HEK293 (cell line): ENCODE results near the gene SCYGR8.

Experiments used
- CTCF ChIP-seq: fragments of 450-650 bp; formaldehyde crosslinking; IDR thresholded peaks from 2 replicates; pipeline ENCODE4 v1.5.1; 2016; ENCODE audit warnings: missing biosample characterization, missing genetic modification characterization
- ZNF302 ChIP-seq: fragments of 450-650 bp; formaldehyde crosslinking; IDR thresholded peaks from 2 replicates; pipeline ENCODE4 v1.5.1; 2016; ENCODE audit warnings: missing biosample characterization, missing genetic modification characterization, low read depth
- ZNF354C ChIP-seq: fragments of 450-650 bp; formaldehyde crosslinking; IDR thresholded peaks from 2 replicates; pipeline ENCODE4 v1.5.1; 2016; ENCODE audit warnings: missing biosample characterization, missing genetic modification characterization, low read depth, borderline replicate concordance
- ZNF423 ChIP-seq: fragments of 450-650 bp; formaldehyde crosslinking; IDR thresholded peaks from 2 replicates; pipeline ENCODE4 v1.5.1; 2016; ENCODE audit warnings: missing biosample characterization, missing genetic modification characterization
- ZNF530 ChIP-seq: fragments of 450-650 bp; formaldehyde crosslinking; IDR thresholded peaks from 2 replicates; pipeline ENCODE4 v1.5.1; 2016; ENCODE audit warnings: low read depth, missing biosample characterization, missing genetic modification characterization
- ZNF629 ChIP-seq: fragments of 450-650 bp; formaldehyde crosslinking; IDR thresholded peaks from 2 replicates; pipeline ENCODE4 v1.5.1; 2017; ENCODE audit warnings: missing biosample characterization, missing genetic modification characterization
- ZNF639 ChIP-seq: fragments of 450-650 bp; formaldehyde crosslinking; IDR thresholded peaks from 2 replicates; pipeline ENCODE4 v1.5.1; 2016; ENCODE audit warnings: missing biosample characterization, missing genetic modification characterization
- ZSCAN5A ChIP-seq: fragments of 450-650 bp; formaldehyde crosslinking; IDR thresholded peaks from 2 replicates; pipeline ENCODE4 v1.5.1; 2016; ENCODE audit warnings: missing biosample characterization, missing genetic modification characterization
- TF ChIP-seq, protein P1 (sequence below): fragments of 450-650 bp; formaldehyde crosslinking; IDR thresholded peaks from 2 replicates; pipeline ENCODE4 v1.5.1; 2016; ENCODE audit warnings: missing biosample characterization, missing genetic modification characterization, low read depth

DNA sequence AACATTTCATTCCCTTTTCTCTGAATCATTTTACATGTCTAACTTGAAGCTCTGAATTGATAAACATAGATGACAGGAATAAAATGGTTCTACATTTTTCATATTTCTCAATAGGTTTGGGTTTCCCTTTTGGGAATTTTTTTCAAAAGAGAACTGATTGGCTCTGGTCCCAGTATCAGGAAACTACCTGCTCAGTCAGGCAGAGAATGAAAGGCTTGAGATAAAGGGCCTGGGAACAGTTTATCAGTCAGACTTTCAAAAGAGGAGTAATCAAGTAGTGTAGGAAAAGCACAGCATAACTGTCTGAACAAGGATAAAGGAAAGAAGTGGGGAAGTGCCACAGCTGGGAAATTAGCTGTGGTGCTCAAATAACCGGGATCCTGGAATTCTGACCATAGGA, 39.6 kb downstream of the SCYGR8 start:
- TF ChIP-seq CTCF (no peak), ZNF530 (tag by site-specific recombination) (no peak), ZNF639 (no peak), ZNF354C (tag by site-specific recombination) (no peak), ZNF629 (tag by site-specific recombination) (no peak), ZSCAN5A (tag by site-specific recombination) (no peak), ZNF423 (no peak), ZNF302 (tag by site-specific recombination) (no peak)
- TF ChIP-seq, protein P1, sequence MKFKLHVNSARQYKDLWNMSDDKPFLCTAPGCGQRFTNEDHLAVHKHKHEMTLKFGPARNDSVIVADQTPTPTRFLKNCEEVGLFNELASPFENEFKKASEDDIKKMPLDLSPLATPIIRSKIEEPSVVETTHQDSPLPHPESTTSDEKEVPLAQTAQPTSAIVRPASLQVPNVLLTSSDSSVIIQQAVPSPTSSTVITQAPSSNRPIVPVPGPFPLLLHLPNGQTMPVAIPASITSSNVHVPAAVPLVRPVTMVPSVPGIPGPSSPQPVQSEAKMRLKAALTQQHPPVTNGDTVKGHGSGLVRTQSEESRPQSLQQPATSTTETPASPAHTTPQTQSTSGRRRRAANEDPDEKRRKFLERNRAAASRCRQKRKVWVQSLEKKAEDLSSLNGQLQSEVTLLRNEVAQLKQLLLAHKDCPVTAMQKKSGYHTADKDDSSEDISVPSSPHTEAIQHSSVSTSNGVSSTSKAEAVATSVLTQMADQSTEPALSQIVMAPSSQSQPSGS (tag by site-specific recombination), result no peak
